ENCODE measurements around the gene ANKRD63.

Gene ANKRD63

GRCh38 chr15:40295877-40296560 lies 13.2 kb upstream of the ANKRD63 start:
- Histone ChIP-seq H3K4me3 (ENCODE audit: low read depth in 1 of 2, low read length in 2 of 2) (no peak overlapping the region), H3K27me3 (ENCODE audit: control insufficient read depth in 1 of 2, insufficient read depth in 2 of 2, low read length in 2 of 2) (peaks cover 3 to 12% of the 10 kb centered on the region in 2 donors), H3K27ac (ENCODE audit: low read depth, low read length) (no peak overlapping the region), H3K9ac (ENCODE audit: low read depth in 1 of 2, low read length in 2 of 2) (no peak overlapping the region), H3K36me3 (ENCODE audit: control insufficient read depth in 1 of 2, insufficient read depth in 2 of 2, low read length in 2 of 2) (peaks cover 0 to 17% of the 10 kb centered on the region in 2 donors), H3K4me1 (ENCODE audit: control insufficient read depth in 1 of 2, insufficient read depth in 2 of 2, low read length in 2 of 2) (peaks cover 0 to 5% of the 10 kb centered on the region in 2 donors), H3K9me3 (ENCODE audit: control insufficient read depth in 1 of 2, low read length in 2 of 2) (no peaks in the 10 kb centered on the region)

GRCh38 chr15:40295297-40295696 lies 12.4 kb upstream of the ANKRD63 start:
- no peaks in the 10 kb centered on the region for H3K9me3 ChIP-seq (ENCODE audit: control insufficient read depth in 1 of 2, low read length in 2 of 2)
- H3K4me3 ChIP-seq (ENCODE audit: low read depth in 1 of 2, low read length in 2 of 2) = no peak overlapping the region
- H3K4me1 ChIP-seq (ENCODE audit: control insufficient read depth in 1 of 2, insufficient read depth in 2 of 2, low read length in 2 of 2) = peaks cover 0 to 7% of the 10 kb centered on the region in 2 donors
- peaks cover 0 to 17% of the 10 kb centered on the region in 2 donors for H3K36me3 ChIP-seq (ENCODE audit: control insufficient read depth in 1 of 2, insufficient read depth in 2 of 2, low read length in 2 of 2)
- no peak overlapping the region for H3K27ac ChIP-seq (ENCODE audit: low read depth, low read length)
- H3K27me3 ChIP-seq (ENCODE audit: control insufficient read depth in 1 of 2, insufficient read depth in 2 of 2, low read length in 2 of 2) = peaks cover 3 to 12% of the 10 kb centered on the region in 2 donors
- H3K9ac ChIP-seq (ENCODE audit: low read depth in 1 of 2, low read length in 2 of 2) = no peak overlapping the region

GRCh38 chr15:40293905-40294895 lies 11.3 kb upstream of the ANKRD63 start:
- Histone ChIP-seq H3K9me3 (ENCODE audit: control insufficient read depth in 1 of 2, low read length in 2 of 2) (no peaks in the 10 kb centered on the region), H3K36me3 (ENCODE audit: control insufficient read depth in 1 of 2, insufficient read depth in 2 of 2, low read length in 2 of 2) (peaks cover 2 to 17% of the 10 kb centered on the region in 2 donors), H3K4me3 (ENCODE audit: low read depth in 1 of 2, low read length in 2 of 2) (no peak overlapping the region), H3K27ac (ENCODE audit: low read depth, low read length) (no peak overlapping the region), H3K4me1 (ENCODE audit: control insufficient read depth in 1 of 2, insufficient read depth in 2 of 2, low read length in 2 of 2) (peaks cover 7% of the 10 kb centered on the region in 2 donors), H3K9ac (ENCODE audit: low read depth in 1 of 2, low read length in 2 of 2) (no peak overlapping the region), H3K27me3 (ENCODE audit: control insufficient read depth in 1 of 2, insufficient read depth in 2 of 2, low read length in 2 of 2) (peaks cover 3 to 12% of the 10 kb centered on the region in 2 donors)

- H3K27me3 ChIP-seq (ENCODE audit: control insufficient read depth in 1 of 2, insufficient read depth in 2 of 2, low read length in 2 of 2) = peaks cover 3 to 12% of the 10 kb centered on the region in 2 donors
- H3K36me3 ChIP-seq (ENCODE audit: control insufficient read depth in 1 of 2, insufficient read depth in 2 of 2, low read length in 2 of 2) = peaks cover 2 to 11% of the 10 kb centered on the region in 2 donors
- no peaks in the 10 kb centered on the region for H3K9me3 ChIP-seq (ENCODE audit: control insufficient read depth in 1 of 2, low read length in 2 of 2)
- H3K4me3 ChIP-seq (ENCODE audit: low read depth in 1 of 2, low read length in 2 of 2) = no peak overlapping the region
- H3K4me1 ChIP-seq (ENCODE audit: control insufficient read depth in 1 of 2, insufficient read depth in 2 of 2, low read length in 2 of 2) = peaks cover 7 to 9% of the 10 kb centered on the region in 2 donors
- no peak overlapping the region for H3K9ac ChIP-seq (ENCODE audit: low read depth in 1 of 2, low read length in 2 of 2)
- no peak overlapping the region for H3K27ac ChIP-seq (ENCODE audit: low read depth, low read length)
Observed at GRCh38 chr15:40293006-40293405, 10.1 kb upstream of the ANKRD63 start.

GRCh38 chr15:40292246-40292645 lies 9.4 kb upstream of the ANKRD63 start:
- Histone ChIP-seq H3K4me1 (ENCODE audit: control insufficient read depth in 1 of 2, insufficient read depth in 2 of 2, low read length in 2 of 2) (peaks cover 7 to 9% of the 10 kb centered on the region in 2 donors), H3K36me3 (ENCODE audit: control insufficient read depth in 1 of 2, insufficient read depth in 2 of 2, low read length in 2 of 2) (peaks cover 2 to 11% of the 10 kb centered on the region in 2 donors), H3K27me3 (ENCODE audit: control insufficient read depth in 1 of 2, insufficient read depth in 2 of 2, low read length in 2 of 2) (peaks cover 3 to 12% of the 10 kb centered on the region in 2 donors), H3K4me3 (ENCODE audit: low read depth in 1 of 2, low read length in 2 of 2) (no peak overlapping the region), H3K9me3 (ENCODE audit: control insufficient read depth in 1 of 2, low read length in 2 of 2) (no peaks in the 10 kb centered on the region), H3K27ac (ENCODE audit: low read depth, low read length) (no peak overlapping the region), H3K9ac (ENCODE audit: low read depth in 1 of 2, low read length in 2 of 2) (no peak overlapping the region)

- H3K4me1 ChIP-seq (ENCODE audit: control insufficient read depth in 1 of 2, insufficient read depth in 2 of 2, low read length in 2 of 2) = peaks cover 7 to 9% of the 10 kb centered on the region in 2 donors
- peak overlapping the region in 1 of 2 donors; percentile 45 for H3K4me3 ChIP-seq (ENCODE audit: low read depth in 1 of 2, low read length in 2 of 2)
- no peaks in the 10 kb centered on the region for H3K9me3 ChIP-seq (ENCODE audit: control insufficient read depth in 1 of 2, low read length in 2 of 2)
- peaks cover 2 to 9% of the 10 kb centered on the region in 2 donors for H3K36me3 ChIP-seq (ENCODE audit: control insufficient read depth in 1 of 2, insufficient read depth in 2 of 2, low read length in 2 of 2)
- peaks cover 3 to 12% of the 10 kb centered on the region in 2 donors for H3K27me3 ChIP-seq (ENCODE audit: control insufficient read depth in 1 of 2, insufficient read depth in 2 of 2, low read length in 2 of 2)
- no peak overlapping the region for H3K27ac ChIP-seq (ENCODE audit: low read depth, low read length)
- H3K9ac ChIP-seq (ENCODE audit: low read depth in 1 of 2, low read length in 2 of 2) = no peak overlapping the region
Observed at GRCh38 chr15:40290918-40291574, 8.2 kb upstream of the ANKRD63 start.

GRCh38 chr15:40290545-40290917 lies 7.7 kb upstream of the ANKRD63 start:
- peaks cover 7 to 9% of the 10 kb centered on the region in 2 donors for H3K4me1 ChIP-seq (ENCODE audit: control insufficient read depth in 1 of 2, insufficient read depth in 2 of 2, low read length in 2 of 2)
- H3K27ac ChIP-seq (ENCODE audit: low read depth, low read length) = no peak overlapping the region

GRCh38 chr15:40289140-40289775 lies 6.4 kb upstream of the ANKRD63 start:
- Histone ChIP-seq H3K27ac (ENCODE audit: low read depth, low read length) (no peak overlapping the region), H3K9ac (ENCODE audit: low read depth in 1 of 2, low read length in 2 of 2) (no peak overlapping the region), H3K27me3 (ENCODE audit: control insufficient read depth in 1 of 2, insufficient read depth in 2 of 2, low read length in 2 of 2) (peaks cover 4 to 19% of the 10 kb centered on the region in 2 donors), H3K4me3 (ENCODE audit: low read depth in 1 of 2, low read length in 2 of 2) (no peak overlapping the region), H3K36me3 (ENCODE audit: control insufficient read depth in 1 of 2, insufficient read depth in 2 of 2, low read length in 2 of 2) (peaks cover 2 to 5% of the 10 kb centered on the region in 2 donors), H3K9me3 (ENCODE audit: control insufficient read depth in 1 of 2, low read length in 2 of 2) (no peaks in the 10 kb centered on the region), H3K4me1 (ENCODE audit: control insufficient read depth in 1 of 2, insufficient read depth in 2 of 2, low read length in 2 of 2) (peaks cover 7 to 9% of the 10 kb centered on the region in 2 donors)

More at GRCh38 chr15:40290545-40290917, 7.7 kb upstream of the ANKRD63 start:
- Histone ChIP-seq H3K27me3 (ENCODE audit: control insufficient read depth in 1 of 2, insufficient read depth in 2 of 2, low read length in 2 of 2) (peaks cover 3 to 12% of the 10 kb centered on the region in 2 donors), H3K9me3 (ENCODE audit: control insufficient read depth in 1 of 2, low read length in 2 of 2) (no peaks in the 10 kb centered on the region), H3K9ac (ENCODE audit: low read depth in 1 of 2, low read length in 2 of 2) (no peak overlapping the region), H3K4me3 (ENCODE audit: low read depth in 1 of 2, low read length in 2 of 2) (no peak overlapping the region), H3K36me3 (ENCODE audit: control insufficient read depth in 1 of 2, insufficient read depth in 2 of 2, low read length in 2 of 2) (peaks cover 2 to 9% of the 10 kb centered on the region in 2 donors)

- H3K4me3 ChIP-seq (ENCODE audit: low read depth in 1 of 2, low read length in 2 of 2) = no peak overlapping the region
- H3K9ac ChIP-seq (ENCODE audit: low read depth in 1 of 2, low read length in 2 of 2) = no peak overlapping the region
- peaks cover 13 to 32% of the 10 kb centered on the region in 2 donors for H3K27me3 ChIP-seq (ENCODE audit: control insufficient read depth in 1 of 2, insufficient read depth in 2 of 2, low read length in 2 of 2)
- no peaks in the 10 kb centered on the region for H3K9me3 ChIP-seq (ENCODE audit: control insufficient read depth in 1 of 2, low read length in 2 of 2)
- H3K27ac ChIP-seq (ENCODE audit: low read depth, low read length) = no peak overlapping the region
- H3K36me3 ChIP-seq (ENCODE audit: control insufficient read depth in 1 of 2, insufficient read depth in 2 of 2, low read length in 2 of 2) = peaks cover 2 to 4% of the 10 kb centered on the region in 2 donors
- H3K4me1 ChIP-seq (ENCODE audit: control insufficient read depth in 1 of 2, insufficient read depth in 2 of 2, low read length in 2 of 2) = peaks cover 7 to 9% of the 10 kb centered on the region in 2 donors
Observed at GRCh38 chr15:40287968-40288367, 5.1 kb upstream of the ANKRD63 start.

Measured in duodenal mucosa (tissue), 2 donors.